ENCODE results near the gene XYLT1. TPM values are rescaled to one million over a fixed set of nuclear protein-coding genes. Genes with fewer than 3 reads are reported as not detected.

The XYLT1 gene
- total RNA-seq, 2 experiments from 2014 or later = 5.1 to 6.2 TPM

DNA sequence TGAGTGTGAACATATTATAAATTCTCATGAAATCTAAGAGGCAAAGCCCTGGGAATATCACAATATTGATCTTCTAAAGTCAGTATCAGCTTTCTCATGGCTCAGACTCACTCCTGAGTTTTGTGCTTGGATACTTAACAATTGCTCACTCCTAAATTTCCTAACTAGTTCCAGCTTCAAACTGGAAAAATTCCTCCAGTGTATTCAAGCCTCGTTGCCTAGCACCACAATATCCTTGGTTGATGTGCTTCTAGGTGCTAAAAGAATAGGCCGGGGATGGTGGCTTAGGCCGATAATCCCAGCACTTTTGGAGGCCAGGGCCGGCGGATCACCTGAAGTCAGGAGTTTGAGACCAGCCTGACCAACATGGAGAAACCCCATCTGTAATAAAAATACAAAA, 62.5 kb downstream of the XYLT1 start:
- Mint-ChIP-seq H3K36me3 (ENCODE audit: low read depth) (peaks cover 6% of the 10 kb centered on the region), H3K27ac (no peak overlapping the region), H3K4me3 (no peak overlapping the region), H3K9me3 (ENCODE audit: low read depth) (no peaks in the 10 kb centered on the region), H3K27me3 (no peaks in the 10 kb centered on the region), H3K4me1 (peaks cover 21% of the 10 kb centered on the region)
- no peak for DNase-seq
- ChIA-PET POLR2A (no interaction called here), CTCF (no interaction called here)
- ATAC-seq = no peak
- intact Hi-C loops (cut with DNase I, micrococcal nuclease) = no loop called here

DNA sequence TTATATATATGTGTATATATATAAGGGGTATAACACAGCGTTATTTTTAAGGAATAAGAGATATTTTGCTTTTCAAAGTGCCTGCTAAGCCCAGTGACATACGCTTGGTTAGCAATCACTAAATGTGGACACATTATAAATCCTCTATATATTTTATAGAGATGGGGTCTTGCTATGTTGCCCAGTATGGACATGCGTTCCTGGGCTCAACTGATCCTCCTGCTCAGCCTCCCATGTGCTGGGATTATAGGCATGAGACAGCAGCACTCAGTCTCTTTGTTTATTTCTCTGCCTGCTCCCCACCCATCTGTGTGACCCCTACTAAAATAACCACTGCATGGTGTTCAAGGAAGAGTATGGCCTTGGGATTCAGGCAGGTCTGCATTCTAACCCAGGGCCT, 63.4 kb downstream of the XYLT1 start:
- peaks cover 6% of the 10 kb centered on the region for H3K36me3 Mint-ChIP-seq (ENCODE audit: low read depth)
- ChIA-PET CTCF (no interaction called here), POLR2A (no interaction called here)
- ATAC-seq (no peak), DNase-seq (no peak)
- no peaks in the 10 kb centered on the region for H3K27me3 Mint-ChIP-seq
- no peaks in the 10 kb centered on the region for H3K9me3 Mint-ChIP-seq (ENCODE audit: low read depth)
- intact Hi-C loops (cut with DNase I, micrococcal nuclease) = no loop called here
- H3K4me1 Mint-ChIP-seq = peaks cover 19% of the 10 kb centered on the region
- H3K27ac Mint-ChIP-seq = no peak overlapping the region
- no peak overlapping the region for H3K4me3 Mint-ChIP-seq

DNA sequence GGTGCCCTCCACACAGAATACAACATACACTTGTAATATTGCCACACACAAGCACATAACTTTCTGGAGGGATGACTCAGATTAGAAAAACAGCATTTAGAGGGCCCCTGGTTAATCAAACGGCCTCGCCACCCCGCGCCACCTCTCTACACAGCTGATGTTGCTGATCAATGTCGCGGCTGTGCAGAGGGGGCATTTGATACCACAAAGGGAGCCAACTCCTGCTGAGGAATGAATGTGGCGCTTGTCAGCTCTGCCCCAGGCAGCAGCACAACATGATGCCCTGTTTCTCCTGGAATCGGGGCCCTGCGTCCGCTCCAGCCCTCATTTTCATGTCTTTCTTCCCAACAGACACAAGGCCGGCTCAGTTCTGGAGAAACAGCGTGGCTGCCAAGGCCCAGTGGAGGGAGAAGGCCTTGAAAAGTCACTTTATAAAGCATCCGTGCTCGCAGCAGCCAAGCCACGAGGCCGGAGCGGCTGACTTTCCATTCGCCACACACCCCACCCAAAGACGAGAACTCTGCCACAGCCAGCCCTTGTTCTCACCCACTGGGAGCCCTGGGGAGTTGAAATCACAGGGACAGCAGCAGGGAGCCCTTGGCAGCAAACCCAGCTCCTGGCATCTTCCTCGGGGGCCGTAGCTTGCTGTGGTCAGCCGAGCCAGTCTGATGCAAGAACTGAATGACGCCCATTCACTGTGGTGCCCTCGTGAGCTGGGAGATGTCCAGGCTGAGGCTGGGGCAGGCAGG, 65.6 kb downstream of the XYLT1 start:
- intact Hi-C loops (cut with DNase I, micrococcal nuclease) = no loop called here
- H3K4me1 Mint-ChIP-seq = peaks cover 25% of the 10 kb centered on the region
- H3K27ac Mint-ChIP-seq = no peak overlapping the region
- H3K9me3 Mint-ChIP-seq (ENCODE audit: low read depth) = no peaks in the 10 kb centered on the region
- POLR2A ChIA-PET = no interaction called here
- no peak overlapping the region for H3K4me3 Mint-ChIP-seq
- no peak for DNase-seq
- no peaks in the 10 kb centered on the region for H3K27me3 Mint-ChIP-seq
- peaks cover 6% of the 10 kb centered on the region for H3K36me3 Mint-ChIP-seq (ENCODE audit: low read depth)
- ATAC-seq = no peak
- CTCF ChIA-PET = interaction anchor here (1.2 kb wide), 1 partner anchor 19 kb away, joined by 3 read pairs; no protein-coding TSS in a partner anchor

DNA sequence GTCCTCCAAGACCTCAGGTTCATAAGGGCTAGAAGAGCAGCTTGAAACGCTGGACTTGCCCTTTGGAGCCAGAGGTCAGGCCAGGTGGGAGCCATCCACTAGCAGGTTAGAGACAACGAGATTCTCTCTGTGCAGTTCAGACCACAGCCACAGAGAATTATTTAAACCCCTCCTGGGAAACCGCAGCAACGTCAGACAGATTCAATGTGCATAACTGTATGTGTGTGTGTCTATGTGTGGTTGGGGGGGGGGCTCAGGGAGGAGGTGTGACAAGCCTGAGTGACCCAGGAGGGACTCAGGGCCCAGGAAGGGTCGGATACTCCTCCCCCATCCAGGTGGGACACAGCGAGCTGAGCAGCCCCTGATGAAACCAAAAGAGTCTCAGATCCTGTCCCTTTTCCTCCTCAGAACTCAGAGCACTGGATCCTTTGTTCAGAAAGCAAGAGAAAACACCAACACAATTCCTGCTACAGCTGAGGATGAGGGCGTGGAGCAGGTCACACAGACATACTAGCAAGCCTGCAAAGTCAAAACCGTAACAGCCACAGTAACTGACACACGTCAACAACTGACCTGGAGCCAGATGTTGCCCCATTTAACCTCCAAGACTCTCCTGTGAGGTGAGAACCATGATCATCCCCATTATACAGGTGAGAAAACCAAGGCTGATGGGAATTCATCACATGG, 66.8 kb downstream of the XYLT1 start:
- ATAC-seq (no peak), DNase-seq (no peak)
- no peak overlapping the region for H3K4me3 Mint-ChIP-seq
- no peaks in the 10 kb centered on the region for H3K9me3 Mint-ChIP-seq (ENCODE audit: low read depth)
- intact Hi-C loops (cut with DNase I, micrococcal nuclease) = no loop called here
- H3K27ac Mint-ChIP-seq = peak overlapping the region; percentile 3
- peaks cover 6% of the 10 kb centered on the region for H3K36me3 Mint-ChIP-seq (ENCODE audit: low read depth)
- H3K4me1 Mint-ChIP-seq = peaks cover 22% of the 10 kb centered on the region
- H3K27me3 Mint-ChIP-seq = no peaks in the 10 kb centered on the region
- ChIA-PET CTCF (no interaction called here), POLR2A (interaction anchor here (0.7 kb wide), 1 partner anchor 595 kb away, joined by 3 read pairs; no protein-coding TSS in a partner anchor)

DNA sequence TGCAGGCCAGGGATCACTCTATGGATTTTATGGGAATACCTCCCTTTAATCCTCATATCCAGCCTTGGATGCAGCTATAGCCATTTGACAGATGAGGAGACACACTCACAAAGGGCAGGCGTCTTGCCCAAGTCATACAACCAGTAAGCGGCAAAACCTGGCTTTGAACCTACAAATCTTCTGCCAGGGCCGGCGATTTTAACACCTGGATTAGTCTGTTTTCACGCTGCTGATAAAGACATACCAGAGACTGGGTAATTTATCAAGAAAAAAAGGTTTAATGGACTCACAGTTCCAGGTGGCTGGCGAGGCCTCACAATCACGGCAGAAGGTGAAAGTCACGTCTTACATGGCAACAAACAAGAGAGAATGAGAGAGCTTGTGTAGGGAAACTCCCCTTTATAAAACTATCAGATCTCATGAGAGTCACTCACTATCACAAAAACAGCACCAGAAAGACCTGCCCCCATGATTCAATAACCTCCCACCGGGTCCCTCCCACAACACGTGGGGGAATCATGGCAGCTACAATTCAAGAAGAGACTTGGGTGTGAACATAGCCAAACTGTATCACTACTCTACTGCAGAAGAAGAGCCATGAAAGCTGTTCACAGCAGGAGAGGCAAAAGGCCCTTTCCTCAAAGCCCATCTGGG, 67.5 kb downstream of the XYLT1 start:
- CTCF ChIA-PET = no interaction called here

DNA sequence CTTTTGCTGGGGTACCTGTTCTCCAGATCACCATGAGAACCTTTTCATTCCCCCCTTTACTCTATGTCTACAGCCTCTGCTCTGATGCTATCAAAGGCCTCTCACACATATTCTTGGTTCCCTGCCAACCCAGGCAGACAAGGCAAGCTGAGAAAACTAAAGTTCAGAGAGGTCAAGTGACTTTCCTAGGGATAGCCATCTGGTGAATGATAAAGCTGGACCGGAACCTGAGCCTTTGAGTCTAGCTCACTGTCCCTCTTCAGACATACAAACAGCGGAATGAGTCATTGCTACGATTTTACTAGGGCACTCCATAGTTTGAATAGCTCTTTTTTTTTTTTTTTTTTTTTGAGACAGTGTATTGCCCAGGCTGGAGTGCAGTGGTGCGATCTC, 73.3 kb downstream of the XYLT1 start:
- intact Hi-C loops (cut with DNase I, micrococcal nuclease) = no loop called here
- DNase-seq = no peak
- Mint-ChIP-seq H3K36me3 (ENCODE audit: low read depth) (no peaks in the 10 kb centered on the region), H3K27me3 (no peaks in the 10 kb centered on the region), H3K4me1 (peaks cover 50% of the 10 kb centered on the region), H3K27ac (peak overlapping the region; percentile 81), H3K4me3 (no peak overlapping the region), H3K9me3 (ENCODE audit: low read depth) (no peaks in the 10 kb centered on the region)
- ATAC-seq = peak; percentile 44
- CTCF ChIA-PET = interaction anchor here (0.9 kb wide), 1 partner anchor 64 kb away, joined by 4 read pairs; no protein-coding TSS in a partner anchor
- POLR2A ChIA-PET = no interaction called here

More for the DNA sequence above, 67.5 kb downstream of the XYLT1 start:
- Mint-ChIP-seq H3K9me3 (ENCODE audit: low read depth) (no peaks in the 10 kb centered on the region), H3K4me1 (peaks cover 22% of the 10 kb centered on the region), H3K27me3 (no peaks in the 10 kb centered on the region), H3K4me3 (no peak overlapping the region), H3K36me3 (ENCODE audit: low read depth) (peaks cover 6% of the 10 kb centered on the region), H3K27ac (no peak overlapping the region)
- DNase-seq = no peak
- intact Hi-C loops (cut with DNase I, micrococcal nuclease) = no loop called here
- POLR2A ChIA-PET = interaction anchor here (0.5 to 0.7 kb wide), 3 partner anchors 23 to 594 kb away, joined by 3 read pairs; no protein-coding TSS in a partner anchor
- peak; percentile 42 for ATAC-seq

DNA sequence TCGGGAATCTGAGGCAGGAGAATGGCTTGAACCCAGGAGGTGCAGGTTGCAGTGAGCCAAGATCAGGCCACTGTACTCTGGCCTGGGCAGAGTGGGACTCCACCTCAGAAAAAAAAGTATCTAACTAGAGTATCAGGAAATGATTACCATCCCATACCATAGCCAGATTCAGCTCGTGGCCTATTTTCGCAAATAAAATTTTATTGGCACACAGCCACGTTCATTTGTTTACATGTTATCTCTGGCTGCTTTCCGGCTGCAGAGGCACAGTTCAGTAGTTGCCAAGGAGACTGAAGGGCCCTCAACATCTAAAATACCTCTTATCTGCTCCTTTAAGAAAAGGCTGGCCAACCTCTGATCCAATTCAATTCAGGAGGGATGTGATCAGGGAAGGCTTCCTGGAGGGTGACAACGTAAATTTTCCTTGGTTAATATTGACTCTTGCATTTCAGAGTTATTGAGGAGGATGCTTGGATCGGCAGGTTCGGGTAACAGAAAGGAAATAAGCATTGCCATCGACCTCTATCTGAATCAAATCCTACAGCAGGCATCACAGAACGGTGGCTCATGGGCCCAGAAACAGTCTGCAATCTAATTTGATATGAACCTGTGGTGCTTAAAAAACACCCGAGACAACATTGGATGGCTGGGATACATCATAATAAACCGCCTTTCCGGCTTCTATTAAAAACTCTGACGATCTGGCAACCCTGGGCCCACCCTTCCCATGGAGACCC, 73.8 kb downstream of the XYLT1 start:
- H3K27ac Mint-ChIP-seq = peak overlapping the region; percentile 81
- peaks cover 4% of the 10 kb centered on the region for H3K9me3 Mint-ChIP-seq (ENCODE audit: low read depth)
- ATAC-seq (no peak), DNase-seq (no peak)
- POLR2A ChIA-PET = no interaction called here
- no peaks in the 10 kb centered on the region for H3K36me3 Mint-ChIP-seq (ENCODE audit: low read depth)
- H3K4me3 Mint-ChIP-seq = no peak overlapping the region
- CTCF ChIA-PET = interaction anchor here (0.6 kb wide), 2 partner anchors 182 to 523 kb away, joined by 3 read pairs; no protein-coding TSS in a partner anchor
- H3K27me3 Mint-ChIP-seq = no peaks in the 10 kb centered on the region
- H3K4me1 Mint-ChIP-seq = peaks cover 55% of the 10 kb centered on the region
- intact Hi-C loops (cut with DNase I, micrococcal nuclease) = no loop called here

DNA sequence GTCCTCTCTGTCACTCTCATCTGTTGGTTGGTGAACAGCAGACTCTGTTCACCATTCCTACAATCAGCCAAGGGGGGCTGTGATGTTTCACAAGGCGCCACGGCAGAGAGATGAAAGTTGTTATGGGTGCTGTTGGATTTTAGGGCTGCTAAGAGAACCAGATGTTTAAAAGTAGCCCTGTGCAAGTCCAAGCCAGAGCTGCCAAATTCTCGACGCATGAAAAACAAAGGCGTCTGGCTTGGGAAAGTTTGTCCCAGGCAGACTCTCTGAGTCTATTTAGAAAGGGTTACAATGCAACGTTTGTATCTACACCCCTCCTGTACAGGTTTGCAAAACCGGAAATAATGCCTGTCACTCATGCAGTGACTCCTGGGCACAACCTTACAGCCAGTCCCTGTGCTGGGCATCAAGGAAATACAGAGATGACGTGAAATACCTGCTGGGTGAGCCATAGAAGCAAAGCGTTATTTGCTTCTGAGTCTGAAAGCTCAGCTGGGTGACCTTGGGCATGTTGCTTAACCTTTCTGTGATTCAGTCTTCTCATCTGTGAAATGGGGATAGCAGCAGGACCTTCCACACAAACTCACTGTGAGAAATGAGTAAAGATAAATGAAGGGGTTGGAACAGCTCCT, 74.8 kb downstream of the XYLT1 start:
- no peak for ATAC-seq
- no peaks in the 10 kb centered on the region for H3K27me3 Mint-ChIP-seq
- H3K9me3 Mint-ChIP-seq (ENCODE audit: low read depth) = peaks cover 4% of the 10 kb centered on the region
- no peak for DNase-seq
- H3K36me3 Mint-ChIP-seq (ENCODE audit: low read depth) = no peaks in the 10 kb centered on the region
- H3K4me1 Mint-ChIP-seq = peaks cover 52% of the 10 kb centered on the region
- ChIA-PET POLR2A (no interaction called here), CTCF (interaction anchor here (0.6 kb wide), 1 partner anchor 183 kb away, joined by 3 read pairs; no protein-coding TSS in a partner anchor)
- no peak overlapping the region for H3K27ac Mint-ChIP-seq
- H3K4me3 Mint-ChIP-seq = no peak overlapping the region
- intact Hi-C loops (cut with DNase I, micrococcal nuclease) = no loop called here

DNA sequence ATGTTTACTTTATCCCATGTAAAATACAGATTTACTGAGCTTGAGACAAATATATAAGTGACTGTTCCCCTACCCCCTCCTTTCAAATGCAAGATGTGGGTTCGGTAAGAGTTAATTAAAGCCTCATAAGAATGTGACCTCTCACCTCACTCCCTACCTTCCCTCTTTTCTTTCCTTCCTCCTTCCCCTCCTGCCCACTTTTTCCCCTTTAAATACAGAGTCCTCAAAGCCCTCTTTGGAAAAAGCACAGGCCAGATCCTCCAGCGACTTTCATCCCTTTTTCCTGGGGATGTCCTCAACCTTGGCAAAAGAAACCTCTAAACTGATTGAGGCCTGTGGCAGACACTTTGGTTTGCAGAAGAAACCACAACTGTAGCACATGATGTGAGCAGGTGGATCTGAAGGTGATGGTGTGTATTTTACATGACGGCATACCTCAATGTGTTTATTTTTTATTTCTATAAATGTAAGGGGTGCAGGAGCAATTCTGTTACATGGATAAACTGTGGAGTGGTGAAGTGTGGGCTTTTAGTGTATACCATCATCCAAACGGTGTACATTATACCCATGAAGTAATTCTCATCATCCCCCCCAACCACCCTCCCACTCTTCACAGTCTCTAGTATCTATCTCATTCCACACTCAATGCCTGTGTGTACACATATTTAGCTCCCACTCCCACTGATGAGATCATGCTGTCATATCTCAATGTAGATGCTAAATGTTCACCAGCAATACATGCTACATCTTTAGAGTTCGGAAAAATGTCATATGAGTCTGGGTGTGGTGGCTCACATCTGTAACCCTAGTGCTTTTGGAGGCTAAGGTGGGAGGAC, 77.7 kb downstream of the XYLT1 start:
- DNase-seq = no peak
- Mint-ChIP-seq H3K4me3 (no peak overlapping the region), H3K9me3 (ENCODE audit: low read depth) (peaks cover 4% of the 10 kb centered on the region), H3K36me3 (ENCODE audit: low read depth) (no peaks in the 10 kb centered on the region), H3K27ac (no peak overlapping the region), H3K4me1 (peaks cover 41% of the 10 kb centered on the region), H3K27me3 (no peaks in the 10 kb centered on the region)
- intact Hi-C loops (cut with DNase I, micrococcal nuclease) = no loop called here
- POLR2A ChIA-PET = no interaction called here
- no peak for ATAC-seq
- CTCF ChIA-PET = no interaction called here

DNA sequence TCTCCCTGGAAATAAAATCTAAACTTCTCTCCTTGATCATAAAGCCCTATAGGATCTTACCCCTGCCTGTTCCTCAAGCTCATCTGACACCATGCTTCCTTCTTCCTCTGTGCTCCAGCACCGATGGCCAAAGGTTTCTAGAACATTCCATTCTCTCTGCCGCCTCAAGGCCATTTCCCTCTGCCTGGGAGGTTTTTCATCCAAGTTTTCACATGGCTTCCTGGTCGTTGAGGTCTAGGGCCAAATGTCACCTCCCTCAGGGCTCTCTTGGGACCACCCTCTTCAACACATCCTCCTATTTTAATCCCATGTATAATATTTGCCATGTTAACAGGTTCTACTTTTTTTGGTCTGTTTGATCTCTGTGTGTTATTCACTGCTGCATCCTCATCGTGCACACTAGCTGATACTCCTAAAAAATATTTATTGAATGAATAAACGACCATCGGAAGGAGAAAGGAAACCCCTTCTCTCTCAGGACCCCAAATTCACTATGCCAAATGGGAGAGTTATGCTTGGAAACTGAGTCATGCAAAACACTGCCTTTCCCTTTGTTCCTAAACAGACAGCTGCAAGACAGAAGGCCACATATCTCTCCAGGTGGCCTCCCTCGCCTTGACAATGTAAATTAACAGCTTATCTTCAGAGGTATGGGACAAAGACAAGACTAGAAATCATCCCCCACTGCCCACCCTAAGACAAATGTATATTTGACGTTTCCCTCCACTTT, 78.5 kb downstream of the XYLT1 start:
- ATAC-seq (no peak), DNase-seq (no peak)
- Mint-ChIP-seq H3K4me1 (peaks cover 36% of the 10 kb centered on the region), H3K27ac (no peak overlapping the region), H3K27me3 (no peaks in the 10 kb centered on the region), H3K9me3 (ENCODE audit: low read depth) (peaks cover 4% of the 10 kb centered on the region), H3K4me3 (no peak overlapping the region), H3K36me3 (ENCODE audit: low read depth) (no peaks in the 10 kb centered on the region)
- intact Hi-C loops (cut with DNase I, micrococcal nuclease) = no loop called here
- ChIA-PET POLR2A (no interaction called here), CTCF (no interaction called here)
